K562 (cell line): ENCODE measurements around the gene RBPJL. TPM values are rescaled to one million over a fixed set of nuclear protein-coding genes. Genes with fewer than 3 reads are reported as not detected.

Experiments
- CBX8 ChIP-seq: fragments of 200-600 bp; sonication (generic); IDR thresholded peaks from 2 replicates; pipeline ENCODE4 v1.6.1; 2012; ENCODE audit warnings: borderline replicate concordance, mixed run types, low read depth, mild to moderate bottlenecking, moderate library complexity, mixed read lengths, low read length, control low read depth, inconsistent platforms; ENCODE audit not compliant: poor library complexity, severe bottlenecking; ENCODE audit errors: extremely low read depth
- DNMT1 ChIP-seq: fragments of 450-650 bp; IDR thresholded peaks from 2 replicates; pipeline ENCODE4 v1.6.1; 2016; ENCODE audit warnings: antibody characterized with exemption, mild to moderate bottlenecking
- ELF2 ChIP-seq: fragments of 250-450 bp; sonication (Bioruptor Pico); IDR thresholded peaks from 2 replicates; pipeline ENCODE4 v1.5.0; 2021; ENCODE audit warnings: mild to moderate bottlenecking
- FOXJ3 ChIP-seq: sonication (generic); formaldehyde crosslinking; IDR thresholded peaks from 2 replicates; pipeline ENCODE4 v1.4.0; 2020; ENCODE audit warnings: mild to moderate bottlenecking, missing genetic modification reagents
- HDAC6 ChIP-seq: IDR thresholded peaks from 2 replicates; pipeline ENCODE4 v1.6.1; 2012; ENCODE audit warnings: low read depth, mild to moderate bottlenecking, control low read depth, inconsistent platforms, low read length, moderate library complexity
- HIVEP1 ChIP-seq: fragments of 250-450 bp; sonication (Bioruptor Pico); IDR thresholded peaks from 2 replicates; pipeline ENCODE4 v1.4.0; 2020; ENCODE audit warnings: mild to moderate bottlenecking
- HOXB6 ChIP-seq: fragments of 250-450 bp; sonication (Bioruptor Pico); IDR thresholded peaks from 2 replicates; pipeline ENCODE4 v1.5.1; 2022; ENCODE audit warnings: mild to moderate bottlenecking, borderline replicate concordance
- JUND ChIP-seq, 2 experiments: IDR thresholded peaks; 2 replicates in 1 of 2; 3 replicates in 1 of 2; pipeline ENCODE4 v1.6.1; 2011; ENCODE audit warnings: borderline replicate concordance in 2 of 2, low read depth in 2 of 2, low read length in 2 of 2, improper control_type of control experiment in 1 of 2, missing biosample characterization in 1 of 2, missing genetic modification characterization in 1 of 2, missing genetic modification reagents in 1 of 2
- KDM1A ChIP-seq, 2 experiments: fragments of 450-650 bp; IDR thresholded peaks; 2 replicates each; pipeline ENCODE4 v1.6.1; 2016; ENCODE audit warnings: mild to moderate bottlenecking in 2 of 2
- MEF2D ChIP-seq: conservative IDR thresholded peaks from 2 replicates; pipeline ENCODE4 v1.6.1; 2016; ENCODE audit warnings: low read depth, missing genetic modification characterization, missing compliant biosample characterization
- MTA2 ChIP-seq: fragments of 450-650 bp; IDR thresholded peaks from 2 replicates; pipeline ENCODE4 v1.6.1; 2016; ENCODE audit warnings: low read depth
- MYC ChIP-seq, 2 experiments: fragments of 250-450 bp in 1 of 2; sonication (Bioruptor Pico) in 1 of 2; IDR thresholded peaks; 2 replicates each; pipeline versions ENCODE4 v1.5.1 to v1.6.1; 2012 to 2021; ENCODE audit warnings: low read depth in 2 of 2, borderline replicate concordance in 1 of 2, improper control_type of control experiment in 1 of 2, low read length in 1 of 2, mild to moderate bottlenecking in 1 of 2, moderate library complexity in 1 of 2
- PHF21A ChIP-seq: fragments of 450-650 bp; IDR thresholded peaks from 2 replicates; pipeline ENCODE4 v1.6.1; 2017; ENCODE audit warnings: low read depth, borderline replicate concordance
- POLR3A ChIP-seq: IDR thresholded peaks from 2 replicates; pipeline ENCODE4 v1.6.1; 2011; ENCODE audit warnings: borderline replicate concordance, mild to moderate bottlenecking, moderate library complexity; ENCODE audit not compliant: insufficient read length, insufficient read depth; ENCODE audit errors: extremely low read depth
- RB1 ChIP-seq: fragments of 450-650 bp; IDR thresholded peaks from 2 replicates; pipeline ENCODE4 v1.6.1; 2017; ENCODE audit warnings: low read depth, mild to moderate bottlenecking
- SREBF2 ChIP-seq: sonication (generic); formaldehyde crosslinking; IDR thresholded peaks from 2 replicates; pipeline ENCODE4 v1.4.0; 2020; ENCODE audit warnings: mild to moderate bottlenecking, missing genetic modification reagents
- TBP ChIP-seq: optimal IDR thresholded peaks from 2 replicates; pipeline ENCODE3; 2011; ENCODE audit warnings: low read depth, low read length, improper control_type of control experiment
- TCF7L2 ChIP-seq: fragments of 150-350 bp; IDR thresholded peaks from 2 replicates; pipeline ENCODE4 v1.6.1; 2016; ENCODE audit warnings: low read depth, mild to moderate bottlenecking, low read length, moderate library complexity
- YY1 ChIP-seq, 3 experiments: IDR thresholded peaks; 2 replicates each; pipeline ENCODE4 v1.6.1; 2011; ENCODE audit warnings: low read length in 2 of 3, mild to moderate bottlenecking in 2 of 3, moderate library complexity in 2 of 3, borderline replicate concordance in 1 of 3, control low read depth in 1 of 3, low read depth in 1 of 3; ENCODE audit not compliant: insufficient read depth in 3 of 3, insufficient replicate concordance in 2 of 3, control insufficient read depth in 1 of 3, insufficient read length in 1 of 3; ENCODE audit errors: extremely low read depth in 1 of 3
- ZNF121 ChIP-seq: sonication (generic); formaldehyde crosslinking; conservative IDR thresholded peaks from 2 replicates; pipeline ENCODE4 v1.8.0; 2022; ENCODE audit warnings: missing genetic modification reagents
- ZNF124 ChIP-seq: sonication (generic); formaldehyde crosslinking; IDR thresholded peaks from 2 replicates; pipeline ENCODE4 v1.8.1; 2022; ENCODE audit warnings: missing genetic modification reagents
- ZNF263 ChIP-seq: sonication (generic); formaldehyde crosslinking; IDR thresholded peaks from 2 replicates; pipeline ENCODE4 v1.8.0; 2022; ENCODE audit warnings: mild to moderate bottlenecking, missing genetic modification reagents, borderline replicate concordance
- polyA plus RNA-seq, 8 experiments: library from polyadenylated mRNA; depleted of rRNA in 4 of 8; stranded (reverse) in 5 of 8; unstranded in 3 of 8; fragments of >200 nt; fragmentation: Nextera tagmentation in 2 of 8; fragmentation: Illumina TruSeq in 1 of 8; extraction: Ambion mirVana in 2 of 8; extraction: Trizol in 1 of 8; gene quantifications; 2 replicates each; pipeline versions ENCODE4 v1.2.1 to v1.2.3, GENCODE V29; 2011 to 2014; ENCODE audit warnings: inconsistent platforms in 1 of 8, missing spikeins in 1 of 8
- total RNA-seq, 7 experiments: library from RNA; depleted of rRNA in 6 of 7; stranded (reverse); fragments of >200 nt in 6 of 7; fragmentation: Illumina TruSeq in 2 of 7; extraction: Trizol in 2 of 7; gene quantifications; 2 replicates each; pipeline versions ENCODE4 v1.2.1 to v1.2.3, GENCODE V29; 2011 to 2021; ENCODE audit warnings: low replicate concordance in 1 of 7
- TF ChIP-seq, protein P1 (sequence below): fragments of 450-650 bp; formaldehyde crosslinking; IDR thresholded peaks from 2 replicates; pipeline ENCODE4 v1.4.0; 2020; ENCODE audit warnings: mild to moderate bottlenecking, moderate library complexity
- TF ChIP-seq, protein P2 (sequence below), 2 experiments: IDR thresholded peaks; 2 replicates each; pipeline ENCODE4 v1.6.1; 2011; ENCODE audit warnings: borderline replicate concordance in 1 of 2, control low read depth in 1 of 2, low read depth in 1 of 2, low read length in 1 of 2, mild to moderate bottlenecking in 1 of 2, mixed read lengths in 1 of 2, moderate library complexity in 1 of 2; ENCODE audit not compliant: insufficient read depth in 1 of 2, insufficient read length in 1 of 2, poor library complexity in 1 of 2, severe bottlenecking in 1 of 2; ENCODE audit errors: extremely low read depth in 1 of 2

RBPJL gene
- total and polyA plus RNA-seq, 9 of the 15 experiments (the other 6 are each of a cell fraction or from before 2014, with no cell fraction given), result not detected

DNA sequence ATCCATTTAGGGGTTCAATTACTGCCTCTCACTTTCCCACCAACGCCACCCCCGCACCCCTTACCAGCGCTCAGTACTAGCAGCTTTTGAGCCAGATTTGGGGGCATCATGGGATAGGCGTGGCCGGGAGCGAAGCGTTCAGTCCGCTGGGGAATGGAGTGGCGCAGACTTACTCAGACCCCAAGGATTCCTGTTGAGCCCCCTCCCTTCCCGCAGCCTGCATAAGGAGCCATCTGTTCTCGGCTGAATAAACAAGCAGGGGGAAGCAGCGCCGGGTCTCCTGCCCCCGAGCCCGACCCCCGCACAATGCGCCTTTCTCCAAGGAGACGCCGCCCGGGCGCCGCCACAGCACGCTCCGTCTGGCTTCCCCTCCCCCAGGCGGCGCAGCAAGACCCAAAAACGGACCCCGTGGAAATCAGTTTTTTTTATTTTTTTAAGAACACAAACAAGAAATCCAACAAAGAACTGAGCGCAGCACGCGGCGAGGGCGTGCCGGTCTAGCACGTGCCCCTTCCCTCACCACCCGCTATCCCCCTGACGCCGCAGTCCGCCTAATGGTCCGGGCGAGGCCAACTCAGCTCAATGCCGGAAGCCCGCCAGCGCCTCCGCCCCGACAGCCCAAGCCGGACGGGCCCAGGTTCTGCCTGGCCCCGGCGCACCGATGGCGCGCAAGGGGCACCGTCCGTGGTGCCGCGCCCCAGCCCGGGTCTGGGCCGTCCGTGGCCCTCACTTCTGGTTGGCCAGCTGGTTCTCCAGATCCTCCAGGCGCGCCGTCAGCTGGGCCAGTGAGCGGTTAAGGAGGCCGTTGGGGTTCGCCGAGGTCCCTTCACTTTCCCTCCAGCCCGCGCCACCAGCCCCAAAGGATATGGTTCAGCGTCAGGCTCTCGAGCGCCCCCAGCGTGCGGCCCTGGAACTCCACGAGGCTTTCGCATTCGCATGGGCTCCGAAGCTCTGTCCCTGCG is 13.3 kb upstream of the RBPJL start (continued):
- TF ChIP-seq, protein P1, sequence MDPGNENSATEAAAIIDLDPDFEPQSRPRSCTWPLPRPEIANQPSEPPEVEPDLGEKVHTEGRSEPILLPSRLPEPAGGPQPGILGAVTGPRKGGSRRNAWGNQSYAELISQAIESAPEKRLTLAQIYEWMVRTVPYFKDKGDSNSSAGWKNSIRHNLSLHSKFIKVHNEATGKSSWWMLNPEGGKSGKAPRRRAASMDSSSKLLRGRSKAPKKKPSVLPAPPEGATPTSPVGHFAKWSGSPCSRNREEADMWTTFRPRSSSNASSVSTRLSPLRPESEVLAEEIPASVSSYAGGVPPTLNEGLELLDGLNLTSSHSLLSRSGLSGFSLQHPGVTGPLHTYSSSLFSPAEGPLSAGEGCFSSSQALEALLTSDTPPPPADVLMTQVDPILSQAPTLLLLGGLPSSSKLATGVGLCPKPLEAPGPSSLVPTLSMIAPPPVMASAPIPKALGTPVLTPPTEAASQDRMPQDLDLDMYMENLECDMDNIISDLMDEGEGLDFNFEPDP (CRISPR knock-in tag), result no peak
- TF ChIP-seq TCF7L2 (no peak), JUND (IDR thresholded peaks at IDR 0.05; ENCODE audit: borderline replicate concordance, low read depth, low read length) (no peak), JUND (tag; IDR thresholded peaks at IDR 0.05; ENCODE audit: borderline replicate concordance, low read depth, low read length) (no peak), ZNF263 (CRISPR knock-in tag) (no peak), MYC (IDR thresholded peaks at IDR 0.05; ENCODE audit: low read depth, low read length) (peak; percentile 52; the same call in 1 of the 2 replicates), MYC (CRISPR knock-in tag; IDR thresholded peaks at IDR 0.05; ENCODE audit: borderline replicate concordance, low read depth) (no peak), ZNF124 (no peak), SREBF2 (CRISPR knock-in tag) (no peak), PHF21A (no peak), CBX8 (no peak), FOXJ3 (CRISPR knock-in tag) (no peak), TBP (peak; percentile 68), ZNF121 (CRISPR knock-in tag) (no peak), POLR3A (no peak), MTA2 (no peak), ELF2 (CRISPR knock-in tag) (no peak), KDM1A (IDR thresholded peaks at IDR 0.05) (no peak), DNMT1 (no peak), RB1 (no peak; the same call in 1 of the 2 replicates), YY1 (IDR thresholded peaks at IDR 0.05; ENCODE audit: borderline replicate concordance in 1 of 3, control insufficient read depth in 1 of 3, extremely low read depth in 1 of 3, insufficient read depth in 3 of 3, insufficient read length in 1 of 3, insufficient replicate concordance in 2 of 3, low read depth in 1 of 3, low read length in 2 of 3) (peak in 1 of 3 experiments; percentile 27), HDAC6 (no peak), HIVEP1 (no peak), MEF2D (tag) (no peak), HOXB6 (CRISPR knock-in tag) (no peak)
- TF ChIP-seq, protein P2, sequence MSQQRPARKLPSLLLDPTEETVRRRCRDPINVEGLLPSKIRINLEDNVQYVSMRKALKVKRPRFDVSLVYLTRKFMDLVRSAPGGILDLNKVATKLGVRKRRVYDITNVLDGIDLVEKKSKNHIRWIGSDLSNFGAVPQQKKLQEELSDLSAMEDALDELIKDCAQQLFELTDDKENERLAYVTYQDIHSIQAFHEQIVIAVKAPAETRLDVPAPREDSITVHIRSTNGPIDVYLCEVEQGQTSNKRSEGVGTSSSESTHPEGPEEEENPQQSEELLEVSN (IDR thresholded peaks at IDR 0.05; ENCODE audit: borderline replicate concordance in 1 of 2, extremely low read depth in 1 of 2, insufficient read depth in 1 of 2, insufficient read length in 1 of 2, low read depth in 1 of 2, low read length in 1 of 2, poor library complexity in 1 of 2, severe bottlenecking in 1 of 2), result peak; percentile 79 to 86
